GM12878 (cell line): ENCODE data around the gene RAPSN. TPM values are rescaled to one million over a fixed set of nuclear protein-coding genes. Genes with fewer than 3 reads are reported as not detected.

Experiments
- ATAC-seq: fragments of 200-7000 bp; cut with Tn5 transposase; 3 replicates; pipeline ENCODE4 v1.9.1; 2020; ENCODE audit warnings: mild to moderate bottlenecking, moderate library complexity
- BruUV-seq: library from RNA; stranded (reverse); fragments of 400-500 nt; replicated peaks from 2 replicates; lab custom pipeline; 2021; lab: Mats Ljungman, UMichigan
- CTCF ChIA-PET: fragments of 300-600 bp; sonication (Branson Sonifier 250); formaldehyde crosslinking; extraction: SDS; loops from one replicate; lab custom pipeline; 2021; ENCODE audit warnings: inconsistent platforms; lab: Yijun Ruan, JAX
- POLR2A ChIA-PET: fragments of 350-600 bp; formaldehyde crosslinking; extraction: SDS; loops from one replicate; lab custom pipeline; 2021; ENCODE audit warnings: inconsistent platforms; lab: Charles Lee
- RAD21 ChIA-PET: fragments of 300-600 bp; sonication (Branson Sonifier 250); formaldehyde crosslinking; loops from one replicate; lab custom pipeline; 2023; ENCODE audit warnings: antibody characterized with exemption; ENCODE audit not compliant: unreplicated experiment; lab: Charles Lee
- SMC1A ChIA-PET: fragments of 300-600 bp; sonication (Branson Sonifier 250); formaldehyde crosslinking; loops from one replicate; lab custom pipeline; 2023; ENCODE audit not compliant: unreplicated experiment, uncharacterized antibody; lab: Charles Lee
- DNase-seq: peaks from one replicate; pipeline ENCODE4 v3.0.0-alpha.2; 2011; ENCODE audit warnings: low read depth, low spot score
- FAIRE-seq: peaks from 3 replicates; lab custom pipeline; 2011; peaks lifted over from hg19 to GRCh38; lab: Jason Lieb, UNC
- H2AFZ ChIP-seq: 2 replicates; pipeline ENCODE4 v1.6.0; 2011; ENCODE audit warnings: low read depth, low read length, control low read depth; ENCODE audit not compliant: control insufficient read depth
- H3K27ac ChIP-seq: 2 replicates; pipeline ENCODE4 v1.5.1; 2011; ENCODE audit warnings: control low read depth; ENCODE audit not compliant: control insufficient read depth, insufficient read depth
- H3K27me3 ChIP-seq, 2 experiments: replicated peaks in 1 of 2; 2 replicates each; pipeline versions ENCODE4 v1.6.0 to v1.6.1; 2011; ENCODE audit warnings: low read length in 1 of 2; ENCODE audit not compliant: control insufficient read depth in 2 of 2, insufficient read depth in 2 of 2
- H3K36me3 ChIP-seq, 2 experiments: 2 replicates each; pipeline ENCODE4 v1.5.1; 2011; ENCODE audit warnings: low read length in 1 of 2; ENCODE audit not compliant: control insufficient read depth in 2 of 2, insufficient read depth in 2 of 2
- H3K4me1 ChIP-seq: 2 replicates; pipeline ENCODE4 v1.6.1; 2011; ENCODE audit warnings: mild to moderate bottlenecking, low read length, moderate library complexity, mixed read lengths; ENCODE audit not compliant: control insufficient read depth, insufficient read depth
- H3K4me2 ChIP-seq: 2 replicates; pipeline ENCODE4 v1.6.0; 2011; ENCODE audit warnings: control low read depth; ENCODE audit not compliant: control insufficient read depth, insufficient read depth
- H3K4me3 ChIP-seq: fragments of 200-600 bp; sonication (generic); 2 replicates; pipeline ENCODE4 v1.5.1; 2016
- H3K79me2 ChIP-seq: 2 replicates; pipeline ENCODE4 v1.6.0; 2011; ENCODE audit warnings: low read length; ENCODE audit not compliant: control insufficient read depth, insufficient read depth
- H3K9ac ChIP-seq: 2 replicates; pipeline ENCODE4 v1.8.0; 2011; ENCODE audit warnings: low read length, control low read depth, mixed read lengths; ENCODE audit not compliant: control insufficient read depth, insufficient read depth
- H3K9me3 ChIP-seq: replicated peaks from 3 replicates; pipeline ENCODE4 v1.5.1; 2011; ENCODE audit warnings: mild to moderate bottlenecking, low read length; ENCODE audit not compliant: control insufficient read depth, insufficient read depth
- H4K20me1 ChIP-seq: 2 replicates; pipeline ENCODE4 v1.6.0; 2011; ENCODE audit not compliant: control insufficient read depth, insufficient read depth
- CBX5 ChIP-seq: sonication (generic); IDR thresholded peaks from 2 replicates; pipeline ENCODE4 v1.6.1; 2016; ENCODE audit warnings: low read depth, moderate library complexity, mild to moderate bottlenecking, inconsistent platforms
- E2F4 ChIP-seq: IDR thresholded peaks from 2 replicates; pipeline ENCODE4 v1.6.1; 2012; ENCODE audit warnings: low read depth, low read length, improper control_type of control experiment
- FOS ChIP-seq: IDR thresholded peaks from 3 replicates; pipeline ENCODE4 v1.6.1; 2011; ENCODE audit warnings: borderline replicate concordance; ENCODE audit not compliant: insufficient read length; ENCODE audit errors: extremely low read depth
- HDAC6 ChIP-seq: fragments of 200-600 bp; sonication (generic); IDR thresholded peaks from one replicate; pipeline ENCODE4 v1.8.0; 2017; ENCODE audit warnings: antibody characterized with exemption; ENCODE audit not compliant: unreplicated experiment
- NFYA ChIP-seq: IDR thresholded peaks from 2 replicates; pipeline ENCODE4 v1.6.1; 2011; ENCODE audit warnings: low read depth, mild to moderate bottlenecking, low read length, improper control_type of control experiment, borderline replicate concordance
- STAT1 ChIP-seq: fragments of 450-650 bp; conservative IDR thresholded peaks from 2 replicates; pipeline ENCODE4 v1.6.1; 2014; ENCODE audit warnings: antibody characterized with exemption, mild to moderate bottlenecking
- STAT3 ChIP-seq: IDR thresholded peaks from 2 replicates; pipeline ENCODE4 v1.6.1; 2011; ENCODE audit warnings: low read depth, low read length, improper control_type of control experiment
- TCF12 ChIP-seq: IDR thresholded peaks from 2 replicates; pipeline ENCODE4 v1.6.1; 2011; ENCODE audit warnings: low read depth, mild to moderate bottlenecking, low read length
- ZBED1 ChIP-seq: IDR thresholded peaks from 2 replicates; pipeline ENCODE4 v1.6.1; 2016; ENCODE audit warnings: borderline replicate concordance
- WGBS: methylation state at CpG from one replicate; pipeline ENCODE4 v1.1.6; 2016; ENCODE audit warnings: low lambda C conversion rate; ENCODE audit not compliant: insufficient replicate concordance, insufficient coverage; ENCODE audit errors: missing lambda C conversion rate; 5-methylcytosine and 5-hydroxymethylcytosine counted together
- in situ Hi-C: fragments of 300-500 bp; cut with MboI; formaldehyde crosslinking; loops from 9 replicates; pipeline ENCODE4 v1.14.3; 2018; ENCODE audit warnings: mixed read lengths
- intact Hi-C: fragments of 100-400 bp; cut with micrococcal nuclease; formaldehyde crosslinking; loops from one replicate; pipeline ENCODE4 v1.14.2; 2022; ENCODE audit not compliant: unreplicated experiment
- polyA plus RNA-seq, 11 experiments: library from polyadenylated mRNA; depleted of rRNA in 4 of 11; unstranded in 6 of 11; stranded (reverse) in 5 of 11; fragments of >200 nt; fragmentation: Nextera tagmentation in 4 of 11; fragmentation: Illumina TruSeq in 1 of 11; extraction: Ambion mirVana in 4 of 11; extraction: Trizol in 1 of 11; gene quantifications; 1 replicate in 1 of 11; 2 replicates in 10 of 11; pipeline versions ENCODE4 v1.2.1 to v1.2.3, GENCODE V29; 2011 to 2016; ENCODE audit warnings: inconsistent platforms in 2 of 11, missing spikeins in 2 of 11, low read depth in 1 of 11
- total RNA-seq, 4 experiments: library from RNA; depleted of rRNA in 3 of 4; stranded (reverse); fragments of >200 nt in 3 of 4; fragmentation: Illumina TruSeq in 1 of 4; extraction: Trizol in 1 of 4; gene quantifications; 2 replicates each; pipeline versions ENCODE4 v1.2.1 to v1.2.3, GENCODE V29; 2013 to 2021

The RAPSN gene
- total and polyA plus RNA-seq, 10 of the 15 experiments (the other 5 are each of a cell fraction or from before 2014, with no cell fraction given) = 0.08 to 0.23 (median 0.14) TPM; not detected in 6

GRCh38 chr11:47451436-47451835 is 2.5 kb upstream of the RAPSN start:
- no peak for TF ChIP-seq HDAC6
- no peak for TF ChIP-seq STAT1
- TF ChIP-seq TCF12 = no peak
- no peak for TF ChIP-seq STAT3
- TF ChIP-seq CBX5 = no peak
- TF ChIP-seq ZBED1 = no peak
- no peak for TF ChIP-seq FOS
- TF ChIP-seq E2F4 = no peak
- TF ChIP-seq NFYA = no peak
- SMC1A ChIA-PET = interaction anchor here (0.6 kb wide), 1 partner anchor 659 kb away, joined by 3 read pairs; no protein-coding TSS in a partner anchor
- in situ Hi-C loops = no loop called here

More at GRCh38 chr11:47451436-47451835, 2.5 kb upstream of the RAPSN start:
- H2AFZ ChIP-seq = no peak overlapping the region
- no peaks in the 10 kb centered on the region for H3K9me3 ChIP-seq
- no peaks in the 10 kb centered on the region for H3K4me1 ChIP-seq
- H3K9ac ChIP-seq = no peak overlapping the region
- BruUV-seq = no TSS peak
- WGBS = 95% methylated on average over 4 of the region's 4 CpGs
- H3K4me2 ChIP-seq = no peak overlapping the region
- ATAC-seq (no peak), FAIRE-seq (no peak), DNase-seq (no peak)
- intact Hi-C loops = loop anchor here (5.0 to 10.0 kb wide), 2 partner anchors 74 to 567 kb away; partner anchors contain the start of gene SPI1
- RAD21 ChIA-PET = no interaction called here
- no peak overlapping the region for H3K27ac ChIP-seq
- POLR2A ChIA-PET = no interaction called here
- no peaks in the 10 kb centered on the region for H3K36me3 ChIP-seq
- no peaks in the 10 kb centered on the region for H4K20me1 ChIP-seq
- no peaks in the 10 kb centered on the region for H3K27me3 ChIP-seq
- no peaks in the 10 kb centered on the region for H3K79me2 ChIP-seq
- H3K4me3 ChIP-seq = no peak overlapping the region
- CTCF ChIA-PET = interaction anchor here (0.6 kb wide), 1 partner anchor 475 kb away, joined by 3 read pairs; no protein-coding TSS in a partner anchor
